Tibial nerve (tissue), 3 donors: ENCODE data around the gene SLC16A11.

Experiments
- CTCF ChIP-seq, 5 experiments: fragments of 200-600 bp in 3 of 5; fragments of 450-650 bp in 2 of 5; sonication (generic) in 3 of 5; IDR thresholded peaks; one replicate each; pipeline ENCODE4 v1.5.1; 2016 to 2019; ENCODE audit warnings: antibody characterized with exemption in 5 of 5, mild to moderate bottlenecking in 3 of 5, moderate library complexity in 2 of 5
- POLR2A ChIP-seq, 2 donors: fragments of 450-650 bp; IDR thresholded peaks; one replicate each; pipeline ENCODE4 v1.6.1; 2017; ENCODE audit warnings: antibody characterized with exemption in 2 of 2, mild to moderate bottlenecking in 2 of 2, moderate library complexity in 2 of 2

- TF ChIP-seq CTCF (IDR thresholded peaks at IDR 0.05) = no peak
- no peak for TF ChIP-seq POLR2A (IDR thresholded peaks at IDR 0.05)
These were observed 32.5 kb downstream of the SLC16A11 start for GRCh38 chr17:7011415-7011814.
